OCI-M1 (cell line): ENCODE results near the gene UBASH3B.
"Not testable (repeated sequence)": the region's sequence is repeated elsewhere in the genome, so short reads cannot be mapped to it uniquely, and the experiment has no call there.

Source experiments
- DNase-seq: peaks from one replicate; lab custom pipeline; 2025; lab: John Stamatoyannopoulos, UW

UBASH3B gene

GRCh38 chr11:122709039-122709760, 53.7 kb downstream of the UBASH3B start:
- no peak for DNase-seq

GRCh38 chr11:122711362-122711761, 55.8 kb downstream of the UBASH3B start:
- no peak for DNase-seq

- DNase-seq, result no peak
These were observed 56.4 kb downstream of the UBASH3B start for GRCh38 chr11:122711831-122712381.

- no peak for DNase-seq
These were observed 58.5 kb downstream of the UBASH3B start for GRCh38 chr11:122714004-122714403.

GRCh38 chr11:122714484-122714883, 59.0 kb downstream of the UBASH3B start:
- no peak for DNase-seq

- no peak for DNase-seq
These were observed 60.3 kb downstream of the UBASH3B start for GRCh38 chr11:122715548-122716440.

- no peak for DNase-seq
These were observed 61.8 kb downstream of the UBASH3B start for GRCh38 chr11:122717264-122717867.

GRCh38 chr11:122720107-122720881, 64.8 kb downstream of the UBASH3B start:
- no peak for DNase-seq

GRCh38 chr11:122721201-122721963, 65.9 kb downstream of the UBASH3B start:
- DNase-seq, result no peak

- DNase-seq, result no peak
These were observed 66.4 kb downstream of the UBASH3B start for GRCh38 chr11:122721964-122722266.

GRCh38 chr11:122723106-122723505, 67.6 kb downstream of the UBASH3B start:
- no peak for DNase-seq

- no peak for DNase-seq
These were observed 68.1 kb downstream of the UBASH3B start for GRCh38 chr11:122723576-122723975.

- no peak for DNase-seq
These were observed 69.0 kb downstream of the UBASH3B start for GRCh38 chr11:122724520-122724919.

- DNase-seq, result no peak
These were observed 70.5 kb downstream of the UBASH3B start for GRCh38 chr11:122726028-122726427.

- no peak for DNase-seq
These were observed 71.8 kb downstream of the UBASH3B start for GRCh38 chr11:122727101-122727929.

- DNase-seq, result no peak
These were observed 73.0 kb downstream of the UBASH3B start for GRCh38 chr11:122728561-122728960.

- DNase-seq, result no peak
These were observed 73.6 kb downstream of the UBASH3B start for GRCh38 chr11:122729139-122729538.

GRCh38 chr11:122730694-122731093, 75.2 kb downstream of the UBASH3B start:
- DNase-seq, result not testable (repeated sequence)

- peak; percentile 28 for DNase-seq
These were observed 76.0 kb downstream of the UBASH3B start for GRCh38 chr11:122731500-122731913.
